Caco-2 (cell line): ENCODE measurements around the gene SAMD15. TPM values are rescaled to one million over a fixed set of nuclear protein-coding genes. Genes with fewer than 3 reads are reported as not detected.
"Not testable (repeated sequence)": the region's sequence is repeated elsewhere in the genome, so short reads cannot be mapped to it uniquely, and the experiment has no call there.

Experiments used
- BruUV-seq: library from RNA; stranded (reverse); fragments of 400-500 nt; replicated peaks from 2 replicates; lab custom pipeline; 2021; lab: Mats Ljungman, UMichigan
- CTCF ChIA-PET: fragments of 300-600 bp; sonication (Branson Sonifier 250); formaldehyde crosslinking; loops from one replicate; lab custom pipeline; 2022; ENCODE audit warnings: antibody characterized with exemption; lab: Charles Lee
- POLR2A ChIA-PET: fragments of 300-600 bp; sonication (Branson Sonifier 250); formaldehyde crosslinking; loops from one replicate; lab custom pipeline; 2022; ENCODE audit warnings: antibody characterized with exemption; lab: Charles Lee
- DNase-seq, 2 experiments: peaks; one replicate each; pipeline versions ENCODE4 v3.0.0 to v3.0.0-alpha.2; 2020 to 2022
- H3K27me3 ChIP-seq: replicated peaks from 2 replicates; pipeline ENCODE4 v1.6.0; 2011; ENCODE audit warnings: low read length; ENCODE audit not compliant: control insufficient read depth, insufficient read depth
- H3K36me3 ChIP-seq: 2 replicates; pipeline ENCODE4 v1.5.1; 2011; ENCODE audit warnings: low read length; ENCODE audit not compliant: control insufficient read depth, insufficient read depth
- H3K4me1 ChIP-seq: fragments of 250-450 bp; sonication (Bioruptor Pico); 2 replicates; pipeline ENCODE4 v1.5.1; 2020; ENCODE audit warnings: mild to moderate bottlenecking
- H3K4me3 ChIP-seq: 2 replicates; pipeline ENCODE4 v1.5.1; 2011; ENCODE audit warnings: low read depth, mild to moderate bottlenecking, control low read depth, low read length
- H3K9me3 ChIP-seq: fragments of 250-450 bp; sonication (Bioruptor Pico); 2 replicates; pipeline ENCODE4 v1.5.1; 2020; ENCODE audit warnings: mild to moderate bottlenecking, moderate library complexity
- H3K27ac Mint-ChIP-seq: one replicate; pipeline ENCODE4 v1.8.0; 2022; ENCODE audit warnings: mixed read lengths; ENCODE audit not compliant: unreplicated experiment
- H3K27me3 Mint-ChIP-seq: one replicate; pipeline ENCODE4 v1.8.0; 2022; ENCODE audit warnings: mixed read lengths; ENCODE audit not compliant: insufficient read depth, unreplicated experiment
- H3K36me3 Mint-ChIP-seq: one replicate; pipeline ENCODE4 v1.8.0; 2022; ENCODE audit warnings: mild to moderate bottlenecking, mixed read lengths; ENCODE audit not compliant: insufficient read depth, unreplicated experiment
- H3K4me1 Mint-ChIP-seq: one replicate; pipeline ENCODE4 v1.8.0; 2022; ENCODE audit warnings: low read depth, mixed read lengths; ENCODE audit not compliant: unreplicated experiment
- H3K4me3 Mint-ChIP-seq: one replicate; pipeline ENCODE4 v1.8.0; 2022; ENCODE audit warnings: mild to moderate bottlenecking, moderate library complexity, mixed read lengths; ENCODE audit not compliant: unreplicated experiment
- H3K9me3 Mint-ChIP-seq: one replicate; pipeline ENCODE4 v1.8.0; 2022; ENCODE audit warnings: mixed read lengths; ENCODE audit not compliant: unreplicated experiment
- intact Hi-C: fragments of 100-400 bp; cut with micrococcal nuclease; formaldehyde crosslinking; loops from one replicate; pipeline ENCODE4 v1.10.0; 2022; ENCODE audit not compliant: unreplicated experiment
- total RNA-seq: library from RNA; stranded (reverse); gene quantifications from 2 replicates; pipeline ENCODE4 v1.2.3, GENCODE V29; 2022
- TF ChIP-seq, protein P1 (sequence below), 2 experiments: fragments of 200-600 bp in 1 of 2; IDR thresholded peaks; 1 replicate in 1 of 2; 2 replicates in 1 of 2; pipeline versions ENCODE4 v1.5.1 to v1.8.0; 2011 to 2022; ENCODE audit warnings: antibody characterized with exemption in 1 of 2, control low read depth in 1 of 2, inconsistent platforms in 1 of 2, low read depth in 1 of 2, low read length in 1 of 2, mild to moderate bottlenecking in 1 of 2, moderate library complexity in 1 of 2; ENCODE audit not compliant: insufficient read depth in 1 of 2, severe bottlenecking in 1 of 2, unreplicated experiment in 1 of 2

The SAMD15 gene
- total RNA-seq, 1 experiment from 2014 or later = 0.82 TPM

DNA sequence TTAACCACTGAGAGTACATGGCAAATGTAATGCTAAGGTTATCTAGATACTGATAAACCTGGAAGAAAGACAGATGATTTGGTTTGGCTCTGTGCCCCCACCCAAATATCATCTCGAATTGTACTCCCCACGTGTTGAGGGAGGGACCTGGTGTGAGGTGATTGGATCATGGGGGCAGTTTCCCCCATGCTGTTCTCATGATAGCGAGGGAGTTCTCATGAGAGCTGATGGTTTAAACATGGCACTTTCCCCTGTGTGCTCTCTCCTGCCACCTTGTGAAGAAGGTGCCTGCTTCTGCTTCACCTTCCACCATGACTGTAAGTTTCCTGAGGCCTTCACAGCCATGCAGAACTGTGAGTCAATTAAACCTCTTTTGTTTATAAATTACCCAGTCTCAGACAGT, 32.0 kb downstream of the SAMD15 start:
- ChIA-PET POLR2A (no interaction called here), CTCF (interaction anchor here (0.5 to 1.3 kb wide), 5 partner anchors 32 to 108 kb away, joined by 3 to 6 read pairs (median 3); partner anchors contain the start of genes SAMD15 and TMED8)
- H3K27ac Mint-ChIP-seq = no peak overlapping the region
- intact Hi-C loops = loop anchor here (2.0 kb wide), 1 partner anchor 82 kb away; no protein-coding TSS in a partner anchor
- Histone ChIP-seq H3K4me3 (no peak overlapping the region), H3K27me3 (no peaks in the 10 kb centered on the region), H3K36me3 (no peaks in the 10 kb centered on the region), H3K4me1 (no peaks in the 10 kb centered on the region), H3K9me3 (no peaks in the 10 kb centered on the region)
- no peaks in the 10 kb centered on the region for H3K36me3 Mint-ChIP-seq
- H3K4me1 Mint-ChIP-seq = no peaks in the 10 kb centered on the region
- H3K4me3 Mint-ChIP-seq = no peak overlapping the region
- H3K27me3 Mint-ChIP-seq = no peaks in the 10 kb centered on the region
- BruUV-seq = no TSS peak
- peak; percentile 38 to 42 for DNase-seq
- H3K9me3 Mint-ChIP-seq = no peaks in the 10 kb centered on the region
- TF ChIP-seq, protein P1, sequence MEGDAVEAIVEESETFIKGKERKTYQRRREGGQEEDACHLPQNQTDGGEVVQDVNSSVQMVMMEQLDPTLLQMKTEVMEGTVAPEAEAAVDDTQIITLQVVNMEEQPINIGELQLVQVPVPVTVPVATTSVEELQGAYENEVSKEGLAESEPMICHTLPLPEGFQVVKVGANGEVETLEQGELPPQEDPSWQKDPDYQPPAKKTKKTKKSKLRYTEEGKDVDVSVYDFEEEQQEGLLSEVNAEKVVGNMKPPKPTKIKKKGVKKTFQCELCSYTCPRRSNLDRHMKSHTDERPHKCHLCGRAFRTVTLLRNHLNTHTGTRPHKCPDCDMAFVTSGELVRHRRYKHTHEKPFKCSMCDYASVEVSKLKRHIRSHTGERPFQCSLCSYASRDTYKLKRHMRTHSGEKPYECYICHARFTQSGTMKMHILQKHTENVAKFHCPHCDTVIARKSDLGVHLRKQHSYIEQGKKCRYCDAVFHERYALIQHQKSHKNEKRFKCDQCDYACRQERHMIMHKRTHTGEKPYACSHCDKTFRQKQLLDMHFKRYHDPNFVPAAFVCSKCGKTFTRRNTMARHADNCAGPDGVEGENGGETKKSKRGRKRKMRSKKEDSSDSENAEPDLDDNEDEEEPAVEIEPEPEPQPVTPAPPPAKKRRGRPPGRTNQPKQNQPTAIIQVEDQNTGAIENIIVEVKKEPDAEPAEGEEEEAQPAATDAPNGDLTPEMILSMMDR (IDR thresholded peaks at IDR 0.05; ENCODE audit: insufficient read depth in 1 of 2, low read depth in 1 of 2, low read length in 1 of 2, severe bottlenecking in 1 of 2, unreplicated experiment in 1 of 2) = peak; percentile 45 to 61

DNA sequence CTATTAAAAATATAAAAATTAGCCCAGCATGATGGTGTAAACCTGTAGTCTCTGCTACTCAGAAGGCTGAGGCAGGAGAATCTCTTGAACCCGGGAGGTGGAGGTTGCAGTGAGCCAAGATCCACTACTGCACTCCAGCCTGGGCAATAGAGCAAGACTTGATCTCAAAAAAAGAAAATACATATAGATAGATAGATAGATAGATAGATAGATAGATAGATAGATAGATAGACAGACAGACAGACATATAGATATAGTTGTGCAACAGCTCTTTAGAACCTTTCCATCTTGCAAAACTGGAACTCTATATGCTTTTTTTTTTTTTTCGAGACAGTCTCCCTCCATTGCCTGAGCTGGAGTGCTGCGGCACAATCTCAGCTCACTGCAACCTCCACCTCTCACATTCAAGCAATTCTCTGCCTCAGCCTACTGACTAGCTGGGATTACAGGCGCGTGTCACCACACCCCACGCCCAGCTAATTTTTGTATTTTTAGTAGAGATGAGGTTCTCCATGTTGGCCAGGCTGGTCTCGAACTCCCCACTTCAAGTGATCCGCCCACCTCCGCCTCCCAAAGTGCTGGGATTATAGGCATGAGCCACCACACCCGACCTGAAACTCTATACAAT, 38.3 kb downstream of the SAMD15 start:
- H3K27ac Mint-ChIP-seq, DNase-seq, H3K4me3 Mint-ChIP-seq, H3K36me3 Mint-ChIP-seq, H3K4me1 Mint-ChIP-seq, H3K36me3 ChIP-seq, intact Hi-C loops, POLR2A ChIA-PET, H3K27me3 Mint-ChIP-seq, H3K4me3 ChIP-seq, H3K4me1 ChIP-seq, CTCF ChIA-PET, H3K27me3 ChIP-seq, BruUV-seq, H3K9me3 ChIP-seq: not testable (repeated sequence)
- H3K9me3 Mint-ChIP-seq = peaks cover 24% of the 10 kb centered on the region

DNA sequence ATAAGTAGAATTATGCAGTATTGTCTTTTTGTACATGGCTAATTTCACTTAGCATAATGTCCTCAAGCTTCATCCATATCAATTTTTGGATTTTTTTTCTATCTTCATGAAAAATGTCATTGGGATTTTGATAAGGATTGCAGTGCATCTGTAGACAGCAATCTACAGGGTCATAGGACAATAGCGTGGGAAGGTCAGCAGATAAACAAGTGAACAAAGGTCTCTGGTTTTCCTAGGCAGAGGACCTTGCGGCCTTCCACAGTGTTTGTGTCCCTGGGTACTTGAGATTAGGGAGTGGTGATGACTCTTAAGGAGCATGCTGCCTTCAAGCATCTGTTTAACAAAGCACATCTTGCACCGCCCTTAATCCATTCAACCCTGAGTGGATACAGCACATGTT, 38.9 kb downstream of the SAMD15 start:
- H3K27me3 ChIP-seq, POLR2A ChIA-PET, H3K9me3 ChIP-seq, H3K4me1 Mint-ChIP-seq, DNase-seq, H3K4me3 ChIP-seq, CTCF ChIA-PET, intact Hi-C loops, H3K27me3 Mint-ChIP-seq, H3K36me3 Mint-ChIP-seq, BruUV-seq, H3K4me3 Mint-ChIP-seq, H3K36me3 ChIP-seq, H3K27ac Mint-ChIP-seq, H3K4me1 ChIP-seq: not testable (repeated sequence)
- peaks cover 24% of the 10 kb centered on the region for H3K9me3 Mint-ChIP-seq

DNA sequence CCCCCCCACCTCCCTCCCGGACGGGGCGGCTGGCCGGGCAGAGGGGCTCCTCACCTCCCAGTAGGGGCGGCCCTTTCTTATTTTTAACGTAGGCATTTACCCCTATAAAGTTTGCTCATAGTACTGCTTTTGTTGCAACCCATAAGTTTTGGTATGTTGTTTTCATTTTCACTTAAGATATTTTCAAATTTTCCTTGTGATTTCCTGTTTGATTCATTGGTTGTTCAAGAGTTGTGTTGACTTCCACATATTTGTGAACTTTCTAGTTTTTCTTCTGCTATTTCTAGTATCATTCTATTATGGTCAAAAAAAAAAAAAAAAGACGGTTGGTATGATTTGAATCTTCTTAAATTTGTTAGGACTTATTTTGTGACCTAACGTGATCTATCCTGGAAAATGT, 39.7 kb downstream of the SAMD15 start:
- Histone ChIP-seq H3K4me1 (no peaks in the 10 kb centered on the region), H3K4me3 (no peak overlapping the region), H3K27me3 (no peaks in the 10 kb centered on the region), H3K36me3 (no peaks in the 10 kb centered on the region), H3K9me3 (no peaks in the 10 kb centered on the region)
- intact Hi-C loops = no loop called here
- TF ChIP-seq, protein P1 (IDR thresholded peaks at IDR 0.05; ENCODE audit: insufficient read depth in 1 of 2, low read depth in 1 of 2, low read length in 1 of 2, severe bottlenecking in 1 of 2, unreplicated experiment in 1 of 2) = no peak
- H3K27ac Mint-ChIP-seq = no peak overlapping the region
- H3K4me3 Mint-ChIP-seq = no peak overlapping the region
- ChIA-PET CTCF (no interaction called here), POLR2A (no interaction called here)
- DNase-seq = no peak
- no peaks in the 10 kb centered on the region for H3K4me1 Mint-ChIP-seq
- peaks cover 4% of the 10 kb centered on the region for H3K36me3 Mint-ChIP-seq
- H3K9me3 Mint-ChIP-seq = peaks cover 24% of the 10 kb centered on the region
- no peaks in the 10 kb centered on the region for H3K27me3 Mint-ChIP-seq
- no TSS peak for BruUV-seq
